KMS-11 (cell line): ENCODE data around the gene CFD.

ENCODE experiments used
- H2AFZ ChIP-seq: fragments of 200-600 bp; sonication (generic); 2 replicates; pipeline ENCODE4 v1.6.1; 2016; ENCODE audit warnings: antibody characterized with exemption, mixed run types, low read depth
- H3K27ac ChIP-seq: fragments of 200-600 bp; sonication (generic); 2 replicates; pipeline ENCODE4 v1.6.1; 2016; ENCODE audit warnings: mild to moderate bottlenecking, mixed run types
- H3K27me3 ChIP-seq: fragments of 200-600 bp; sonication (generic); 2 replicates; pipeline ENCODE4 v1.6.1; 2017; ENCODE audit warnings: mild to moderate bottlenecking, low read depth, mixed run types, moderate library complexity; ENCODE audit not compliant: insufficient read depth
- H3K36me3 ChIP-seq: fragments of 200-600 bp; sonication (generic); 2 replicates; pipeline ENCODE4 v1.6.1; 2017; ENCODE audit warnings: mild to moderate bottlenecking, mixed run types; ENCODE audit not compliant: insufficient read depth
- H3K4me1 ChIP-seq: fragments of 200-600 bp; sonication (generic); 2 replicates; pipeline ENCODE4 v1.6.1; 2016; ENCODE audit warnings: mild to moderate bottlenecking, low read depth, mixed run types; ENCODE audit not compliant: poor library complexity, severe bottlenecking
- H3K4me2 ChIP-seq: fragments of 200-600 bp; sonication (generic); 2 replicates; pipeline ENCODE4 v1.7.0; 2016; ENCODE audit warnings: mild to moderate bottlenecking, mixed run types
- H3K4me3 ChIP-seq: fragments of 200-600 bp; sonication (generic); IDR thresholded peaks from 2 replicates; pipeline ENCODE4 v1.6.1; 2017; ENCODE audit warnings: low read depth, low read length, mixed read lengths; ENCODE audit not compliant: insufficient read depth
- H3K79me2 ChIP-seq: fragments of 200-600 bp; sonication (generic); 2 replicates; pipeline ENCODE4 v1.6.1; 2016; ENCODE audit warnings: low read depth, mixed run types; ENCODE audit not compliant: insufficient read depth
- H3K9ac ChIP-seq: fragments of 200-600 bp; sonication (generic); 2 replicates; pipeline ENCODE4 v1.6.1; 2016; ENCODE audit warnings: mild to moderate bottlenecking, mixed run types
- H4K20me1 ChIP-seq: fragments of 200-600 bp; sonication (generic); 2 replicates; pipeline ENCODE4 v1.6.1; 2016; ENCODE audit warnings: mild to moderate bottlenecking, mixed run types; ENCODE audit not compliant: insufficient read depth
- TF ChIP-seq, protein P1 (sequence below): fragments of 200-600 bp; sonication (generic); conservative IDR thresholded peaks from 2 replicates; pipeline ENCODE4 v1.6.1; 2017; ENCODE audit warnings: low read depth, mild to moderate bottlenecking, antibody characterized with exemption, low read length, moderate library complexity, mixed read lengths

The CFD gene

DNA sequence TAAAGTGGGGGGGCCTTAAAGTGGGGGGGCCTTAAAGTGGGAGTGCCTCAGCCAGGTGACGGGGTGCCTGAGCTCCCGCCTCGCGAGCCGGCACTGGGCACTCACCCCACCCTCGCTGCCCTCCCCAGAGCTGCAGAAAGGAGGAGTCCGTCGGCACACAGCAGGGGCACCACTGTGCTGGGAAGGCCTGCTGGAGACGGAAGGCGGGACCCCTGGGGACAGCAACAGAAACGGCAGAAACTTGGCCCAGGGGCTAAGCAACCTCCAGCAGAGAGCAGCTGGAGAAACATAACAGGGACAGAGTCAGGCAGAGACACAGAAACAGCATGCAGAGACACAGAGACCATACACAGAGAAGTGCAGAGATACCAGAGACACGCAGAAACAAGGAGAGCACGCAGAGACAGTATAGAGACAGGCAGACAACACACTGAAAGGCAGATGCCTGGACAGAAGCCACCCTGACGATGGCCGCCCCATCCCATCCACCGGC is 7.9 kb downstream of the CFD start:
- no peak overlapping the region for H2AFZ ChIP-seq
- no peak overlapping the region for H3K4me2 ChIP-seq
- H3K36me3 ChIP-seq: no peaks in the 10 kb centered on the region
- H3K27me3 ChIP-seq: no peaks in the 10 kb centered on the region
- no peak overlapping the region for H3K4me3 ChIP-seq
- H3K27ac ChIP-seq: no peak overlapping the region
- H3K9ac ChIP-seq: no peak overlapping the region
- peaks cover 5% of the 10 kb centered on the region for H3K4me1 ChIP-seq
- no peaks in the 10 kb centered on the region for H4K20me1 ChIP-seq
- H3K79me2 ChIP-seq: no peaks in the 10 kb centered on the region
- TF ChIP-seq, protein P1, sequence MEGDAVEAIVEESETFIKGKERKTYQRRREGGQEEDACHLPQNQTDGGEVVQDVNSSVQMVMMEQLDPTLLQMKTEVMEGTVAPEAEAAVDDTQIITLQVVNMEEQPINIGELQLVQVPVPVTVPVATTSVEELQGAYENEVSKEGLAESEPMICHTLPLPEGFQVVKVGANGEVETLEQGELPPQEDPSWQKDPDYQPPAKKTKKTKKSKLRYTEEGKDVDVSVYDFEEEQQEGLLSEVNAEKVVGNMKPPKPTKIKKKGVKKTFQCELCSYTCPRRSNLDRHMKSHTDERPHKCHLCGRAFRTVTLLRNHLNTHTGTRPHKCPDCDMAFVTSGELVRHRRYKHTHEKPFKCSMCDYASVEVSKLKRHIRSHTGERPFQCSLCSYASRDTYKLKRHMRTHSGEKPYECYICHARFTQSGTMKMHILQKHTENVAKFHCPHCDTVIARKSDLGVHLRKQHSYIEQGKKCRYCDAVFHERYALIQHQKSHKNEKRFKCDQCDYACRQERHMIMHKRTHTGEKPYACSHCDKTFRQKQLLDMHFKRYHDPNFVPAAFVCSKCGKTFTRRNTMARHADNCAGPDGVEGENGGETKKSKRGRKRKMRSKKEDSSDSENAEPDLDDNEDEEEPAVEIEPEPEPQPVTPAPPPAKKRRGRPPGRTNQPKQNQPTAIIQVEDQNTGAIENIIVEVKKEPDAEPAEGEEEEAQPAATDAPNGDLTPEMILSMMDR: no peak

DNA sequence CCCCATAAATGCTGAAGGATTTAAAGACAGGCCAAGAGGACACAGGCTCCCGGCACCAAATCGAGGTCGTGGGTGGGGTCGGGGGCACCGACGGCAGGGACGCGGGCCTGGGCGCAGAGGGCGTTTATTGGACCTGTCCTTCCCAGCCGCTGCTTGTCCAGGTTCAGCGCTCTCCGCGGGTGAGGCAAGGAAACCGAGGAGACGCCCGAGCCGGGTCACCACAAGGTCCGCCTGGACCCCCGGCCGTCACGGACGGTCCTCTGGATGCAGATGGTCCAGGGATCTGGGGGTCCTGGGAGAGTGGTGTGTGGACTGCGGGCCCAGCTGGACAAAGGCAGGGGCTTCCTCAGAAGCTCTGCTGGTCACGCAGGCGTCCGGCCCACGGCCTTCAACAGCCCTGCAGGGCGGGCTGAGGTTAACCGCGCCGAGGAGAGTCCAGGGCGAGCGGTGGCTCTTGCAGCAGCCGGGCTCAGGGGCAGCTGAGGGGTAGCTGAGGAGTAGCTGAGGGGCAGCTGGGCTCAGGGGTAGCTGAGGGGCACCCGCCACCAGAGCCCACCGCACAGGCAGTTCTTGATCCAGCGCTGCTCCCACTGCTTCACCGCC is 8.5 kb downstream of the CFD start:
- Histone ChIP-seq H3K4me1 (peaks cover 8% of the 10 kb centered on the region), H2AFZ (no peak overlapping the region), H3K9ac (no peak overlapping the region), H3K27ac (no peak overlapping the region), H4K20me1 (no peaks in the 10 kb centered on the region), H3K79me2 (no peaks in the 10 kb centered on the region), H3K4me3 (no peak overlapping the region), H3K4me2 (no peak overlapping the region), H3K27me3 (no peaks in the 10 kb centered on the region), H3K36me3 (no peaks in the 10 kb centered on the region)
- TF ChIP-seq, protein P1: no peak

DNA sequence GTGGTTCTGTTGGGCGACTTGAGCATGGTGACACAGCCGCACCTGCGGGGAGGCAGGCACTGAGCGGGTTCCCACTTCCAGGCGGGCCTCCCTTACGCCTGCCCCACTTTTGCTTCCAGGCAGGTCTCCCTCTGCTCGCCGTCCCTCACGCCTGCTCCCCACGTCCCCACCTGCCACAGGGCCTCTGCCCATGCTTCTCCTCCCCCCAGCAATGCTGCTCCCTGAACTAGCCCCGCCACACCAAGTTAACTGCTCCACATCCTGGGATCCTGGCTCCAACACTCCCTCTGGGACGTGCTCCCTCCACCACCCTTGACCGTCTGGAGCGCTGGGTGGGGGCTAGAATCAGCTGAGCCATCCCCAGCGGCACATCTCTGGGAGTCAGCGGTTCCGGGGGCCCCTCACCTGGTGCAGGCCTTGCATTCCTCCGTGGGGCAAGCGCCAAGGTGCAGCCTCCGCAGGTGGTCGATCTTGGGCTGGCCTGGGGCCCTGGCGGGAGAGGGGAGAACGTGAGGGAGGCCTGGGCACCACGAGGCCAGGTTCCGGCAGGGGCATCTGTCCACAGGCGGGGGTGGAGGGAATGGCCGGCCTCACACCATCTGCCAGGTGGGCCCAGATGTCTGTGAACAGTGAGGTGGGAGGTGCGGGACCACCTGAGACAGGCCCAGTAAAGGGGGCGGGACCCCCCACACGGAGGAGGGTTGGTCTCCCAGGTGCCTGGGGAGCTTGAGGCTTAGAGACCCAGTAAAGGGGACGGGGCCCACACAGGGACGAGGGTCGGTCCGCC is 9.2 kb downstream of the CFD start:
- TF ChIP-seq, protein P1: no peak
- H3K4me1 ChIP-seq: peaks cover 8% of the 10 kb centered on the region
- no peak overlapping the region for H3K4me3 ChIP-seq
- H3K27ac ChIP-seq: no peak overlapping the region
- H3K36me3 ChIP-seq: no peaks in the 10 kb centered on the region
- H3K4me2 ChIP-seq: no peak overlapping the region
- H3K27me3 ChIP-seq: no peaks in the 10 kb centered on the region
- no peak overlapping the region for H2AFZ ChIP-seq
- no peaks in the 10 kb centered on the region for H3K79me2 ChIP-seq
- H4K20me1 ChIP-seq: no peaks in the 10 kb centered on the region
- H3K9ac ChIP-seq: no peak overlapping the region

DNA sequence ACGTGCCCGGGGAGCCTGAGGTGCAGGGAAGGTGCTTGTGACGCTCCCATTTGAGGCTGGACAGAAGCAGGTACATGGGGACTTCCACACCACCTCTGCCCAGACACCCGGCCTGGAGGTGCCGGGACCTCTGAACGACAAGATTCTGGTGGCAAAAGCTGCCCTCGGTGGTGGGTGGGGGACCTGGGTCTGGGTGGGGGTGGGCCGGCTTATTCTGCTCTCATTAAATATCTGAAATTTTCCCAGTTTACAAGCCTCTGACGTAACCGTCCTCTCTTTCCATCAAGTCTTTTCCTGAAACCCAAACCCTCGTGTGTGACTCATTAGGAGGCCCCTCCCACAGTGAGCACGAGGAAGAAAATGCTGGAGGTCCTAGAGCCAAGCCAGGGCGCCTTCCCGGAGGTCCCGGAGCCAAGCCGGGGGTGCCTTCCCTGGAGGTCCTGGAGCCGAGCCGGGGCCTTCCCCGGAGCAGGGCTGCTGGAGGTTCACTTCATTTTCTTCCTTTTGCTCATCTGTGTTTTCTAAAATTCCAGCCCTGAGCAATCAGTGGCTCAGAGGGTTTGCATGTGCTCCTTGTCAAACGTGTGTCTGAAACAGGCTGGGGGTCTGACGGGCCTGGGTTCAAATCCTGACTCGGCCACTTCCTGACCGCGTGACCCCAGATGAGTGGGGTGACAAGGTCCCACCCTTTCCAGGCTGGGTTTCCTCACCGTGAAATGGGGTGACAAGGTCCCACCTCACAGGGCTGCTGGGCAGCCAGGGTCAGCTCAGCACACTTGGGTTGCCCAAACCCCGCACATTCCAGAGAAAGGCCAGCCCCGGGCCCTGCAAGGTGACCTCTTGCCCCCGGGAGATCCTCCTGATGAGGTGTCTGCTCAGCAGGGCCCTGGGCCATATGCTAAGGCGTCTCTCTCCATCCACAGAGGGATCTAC is 10.0 kb downstream of the CFD start:
- Histone ChIP-seq H3K9ac (no peak overlapping the region), H3K27me3 (no peaks in the 10 kb centered on the region), H3K4me3 (no peak overlapping the region), H3K4me2 (no peak overlapping the region), H2AFZ (no peak overlapping the region), H3K79me2 (no peaks in the 10 kb centered on the region), H3K27ac (no peak overlapping the region), H3K36me3 (no peaks in the 10 kb centered on the region), H3K4me1 (peaks cover 8% of the 10 kb centered on the region), H4K20me1 (no peaks in the 10 kb centered on the region)
- TF ChIP-seq, protein P1: no peak
